LNCaP clone FGC (cell line): Measurements from ENCODE around the gene ORMDL2.
"Not testable (repeated sequence)": the region's sequence is repeated elsewhere in the genome, so short reads cannot be mapped to it uniquely, and the experiment has no call there.

Source experiments
- DNase-seq: peaks from one replicate; pipeline ENCODE4 v3.0.0-alpha.2; 2011; ENCODE audit warnings: low read depth
- H3K4me3 ChIP-seq: 2 replicates; pipeline ENCODE4 v1.5.1; 2011; ENCODE audit warnings: mild to moderate bottlenecking, low read depth, low read length, control low read depth
- CTCF ChIP-seq: IDR thresholded peaks from 2 replicates; pipeline ENCODE4 v1.5.1; 2012; ENCODE audit warnings: mild to moderate bottlenecking; ENCODE audit not compliant: control insufficient read depth, insufficient read depth; ENCODE audit errors: extremely low read depth

Gene ORMDL2

GRCh38 chr12:55824726-55825125, 6.9 kb downstream of the ORMDL2 start:
- no peak overlapping the region for H3K4me3 ChIP-seq
- TF ChIP-seq CTCF, result no peak
- no peak for DNase-seq

GRCh38 chr12:55827806-55828205, 10.0 kb downstream of the ORMDL2 start:
- no peak for DNase-seq
- H3K4me3 ChIP-seq, result no peak overlapping the region
- no peak for TF ChIP-seq CTCF

GRCh38 chr12:55828357-55828756, 10.5 kb downstream of the ORMDL2 start:
- no peak for TF ChIP-seq CTCF
- H3K4me3 ChIP-seq, result peak overlapping the region; percentile 86
- no peak for DNase-seq

GRCh38 chr12:55829967-55830600, 12.2 kb downstream of the ORMDL2 start:
- peak overlapping the region; percentile 86 for H3K4me3 ChIP-seq
- DNase-seq, result no peak
- 0 out of 2 replicates have a peak, but pooled peaks have one; percentile 2 for TF ChIP-seq CTCF

GRCh38 chr12:55830601-55831446, 13.0 kb downstream of the ORMDL2 start:
- no peak for TF ChIP-seq CTCF
- no peak for DNase-seq
- H3K4me3 ChIP-seq, result peak overlapping the region; percentile 86

GRCh38 chr12:55831447-55831815, 13.6 kb downstream of the ORMDL2 start:
- TF ChIP-seq CTCF, result no peak
- no peak overlapping the region for H3K4me3 ChIP-seq

GRCh38 chr12:55833056-55833455, 15.2 kb downstream of the ORMDL2 start:
- no peak overlapping the region for H3K4me3 ChIP-seq
- no peak for DNase-seq
- no peak for TF ChIP-seq CTCF

More at GRCh38 chr12:55831447-55831815, 13.6 kb downstream of the ORMDL2 start:
- no peak for DNase-seq

GRCh38 chr12:55834400-55834799, 16.6 kb downstream of the ORMDL2 start:
- not testable (repeated sequence) for DNase-seq, H3K4me3 ChIP-seq
